Mesenchymal stem cell (in vitro differentiated cells and primary cell): Measurements from ENCODE around the gene THRAP3.

ENCODE experiments used
- DNase-seq: peaks from one replicate; pipeline ENCODE4 v3.0.0-alpha.2; 2013
- H2AFZ ChIP-seq: one replicate; pipeline ENCODE4 v1.6.1; 2013; ENCODE audit warnings: low read depth, mild to moderate bottlenecking, control low read depth, inconsistent platforms, low read length, moderate library complexity
- H2AK5ac ChIP-seq: 2 replicates; pipeline ENCODE4 v1.6.1; 2013; ENCODE audit warnings: low read length, moderate library complexity, mild to moderate bottlenecking, inconsistent platforms; ENCODE audit not compliant: severe bottlenecking
- H2BK120ac ChIP-seq: one replicate; pipeline ENCODE4 v1.6.1; 2013; ENCODE audit warnings: low read depth, mild to moderate bottlenecking, inconsistent platforms, low read length, moderate library complexity
- H2BK12ac ChIP-seq, 2 experiments: one replicate each; pipeline ENCODE4 v1.6.1; 2013; ENCODE audit warnings: inconsistent platforms in 2 of 2, low read length in 2 of 2, mild to moderate bottlenecking in 2 of 2, moderate library complexity in 2 of 2, control low read depth in 1 of 2
- H2BK15ac ChIP-seq: one replicate; pipeline ENCODE4 v1.6.1; 2013; ENCODE audit warnings: mild to moderate bottlenecking, low read depth, inconsistent platforms; ENCODE audit not compliant: poor library complexity, severe bottlenecking
- H2BK5ac ChIP-seq: 2 replicates; pipeline ENCODE4 v1.6.1; 2013; ENCODE audit warnings: low read depth, mild to moderate bottlenecking, low read length, control low read depth, inconsistent platforms; ENCODE audit not compliant: poor library complexity, severe bottlenecking
- H3K14ac ChIP-seq, 2 experiments: one replicate each; pipeline ENCODE4 v1.6.1; 2013; ENCODE audit warnings: inconsistent platforms in 2 of 2, low read length in 2 of 2, control low read depth in 1 of 2, mild to moderate bottlenecking in 1 of 2, moderate library complexity in 1 of 2
- H3K18ac ChIP-seq, 2 experiments: one replicate each; pipeline ENCODE4 v1.6.1; 2013; ENCODE audit warnings: inconsistent platforms in 2 of 2, low read length in 2 of 2, control low read depth in 1 of 2, low read depth in 1 of 2, mild to moderate bottlenecking in 1 of 2
- H3K23ac ChIP-seq, 2 experiments: one replicate each; pipeline ENCODE4 v1.6.1; 2013; ENCODE audit warnings: inconsistent platforms in 2 of 2, low read length in 2 of 2, mild to moderate bottlenecking in 2 of 2, moderate library complexity in 2 of 2, control low read depth in 1 of 2
- H3K27ac ChIP-seq: 2 replicates; pipeline ENCODE4 v1.5.1; 2013; ENCODE audit warnings: mild to moderate bottlenecking, moderate library complexity, low read length, control low read depth, inconsistent platforms; ENCODE audit not compliant: poor library complexity, severe bottlenecking
- H3K27me3 ChIP-seq, 2 experiments: 2 replicates each; pipeline versions ENCODE4 v1.6.1 to v1.7.0; 2013; ENCODE audit warnings: low read length in 2 of 2, mild to moderate bottlenecking in 2 of 2, moderate library complexity in 2 of 2, control low read depth in 1 of 2, inconsistent platforms in 1 of 2; ENCODE audit not compliant: control insufficient read depth in 1 of 2, insufficient read depth in 1 of 2
- H3K36me3 ChIP-seq, 2 experiments: 2 replicates each; pipeline versions ENCODE4 v1.6.1 to v1.7.0; 2013; ENCODE audit warnings: low read length in 2 of 2, control low read depth in 1 of 2, inconsistent platforms in 1 of 2, low read depth in 1 of 2, mild to moderate bottlenecking in 1 of 2; ENCODE audit not compliant: insufficient read depth in 2 of 2, control insufficient read depth in 1 of 2
- H3K4ac ChIP-seq, 2 experiments: one replicate each; pipeline ENCODE4 v1.6.1; 2013; ENCODE audit warnings: inconsistent platforms in 2 of 2, low read length in 2 of 2, mild to moderate bottlenecking in 2 of 2, moderate library complexity in 2 of 2, control low read depth in 1 of 2, low read depth in 1 of 2
- H3K4me1 ChIP-seq: 2 replicates; pipeline ENCODE4 v1.6.1; 2013; ENCODE audit warnings: low read depth, low read length, control low read depth; ENCODE audit not compliant: control insufficient read depth, insufficient read depth
- H3K4me2 ChIP-seq: 2 replicates; pipeline ENCODE4 v1.6.1; 2013; ENCODE audit warnings: low read length, mild to moderate bottlenecking, inconsistent platforms; ENCODE audit not compliant: poor library complexity, severe bottlenecking
- H3K4me3 ChIP-seq, 2 experiments: 2 replicates each; pipeline versions ENCODE4 v1.5.1 to v1.7.0; 2013; ENCODE audit warnings: low read length in 2 of 2, mild to moderate bottlenecking in 2 of 2, control low read depth in 1 of 2, low read depth in 1 of 2; ENCODE audit not compliant: insufficient read depth in 1 of 2
- H3K79me1 ChIP-seq: replicated peaks from 2 replicates; pipeline ENCODE4 v1.6.1; 2013; ENCODE audit warnings: mild to moderate bottlenecking, control low read depth, low read length, inconsistent platforms; ENCODE audit not compliant: poor library complexity, severe bottlenecking
- H3K9ac ChIP-seq: 2 replicates; pipeline ENCODE4 v1.7.0; 2013; ENCODE audit warnings: mild to moderate bottlenecking, low read length, moderate library complexity
- H3K9me3 ChIP-seq: 2 replicates; pipeline ENCODE4 v1.7.0; 2013; ENCODE audit warnings: mild to moderate bottlenecking, low read length; ENCODE audit not compliant: control insufficient read depth
- H4K8ac ChIP-seq: one replicate; pipeline ENCODE4 v1.6.1; 2013; ENCODE audit warnings: inconsistent platforms, mild to moderate bottlenecking, low read length, moderate library complexity
- H4K91ac ChIP-seq: one replicate; pipeline ENCODE4 v1.6.1; 2013; ENCODE audit warnings: mild to moderate bottlenecking, low read length, inconsistent platforms
- WGBS: methylation state at CpG from one replicate; pipeline ENCODE4 v1.1.7; 2013; ENCODE audit warnings: mixed read lengths; 5-methylcytosine and 5-hydroxymethylcytosine counted together

The THRAP3 gene

GRCh38 chr1:36344395-36344680 lies 120.1 kb downstream of the THRAP3 start:
- no peak overlapping the region for H3K9ac ChIP-seq
- no peak overlapping the region for H3K27ac ChIP-seq
- no peak overlapping the region for H3K4me2 ChIP-seq
- no peak overlapping the region for H3K4me3 ChIP-seq
- H3K23ac ChIP-seq: no peak overlapping the region
- no peak for DNase-seq
- no peak overlapping the region for H2BK120ac ChIP-seq
- H3K14ac ChIP-seq: no peak overlapping the region
- no peak overlapping the region for H2BK5ac ChIP-seq
- no peak overlapping the region for H2AFZ ChIP-seq
- H3K36me3 ChIP-seq: peaks cover 86 to 88% of the 10 kb centered on the region in 2 experiments
- no peak overlapping the region for H3K18ac ChIP-seq
- H4K8ac ChIP-seq: no peak overlapping the region
- H2BK15ac ChIP-seq: no peak overlapping the region
- H3K79me1 ChIP-seq: peaks cover 36% of the 10 kb centered on the region
- H4K91ac ChIP-seq: peak overlapping the region; percentile 3
- H3K9me3 ChIP-seq: no peaks in the 10 kb centered on the region
- 96% methylated on average over 8 of the region's 8 CpGs for WGBS
- H2AK5ac ChIP-seq: no peak overlapping the region
- H2BK12ac ChIP-seq: no peak overlapping the region
- H3K27me3 ChIP-seq: no peaks in the 10 kb centered on the region
- no peak overlapping the region for H3K4ac ChIP-seq
- peaks cover 32% of the 10 kb centered on the region for H3K4me1 ChIP-seq

GRCh38 chr1:36345353-36345752 lies 121.1 kb downstream of the THRAP3 start:
- H3K18ac ChIP-seq: no peak overlapping the region
- no peak overlapping the region for H2AFZ ChIP-seq
- H2BK15ac ChIP-seq: no peak overlapping the region
- H3K79me1 ChIP-seq: peaks cover 34% of the 10 kb centered on the region
- H3K27me3 ChIP-seq: no peaks in the 10 kb centered on the region
- H3K36me3 ChIP-seq: peaks cover 80 to 83% of the 10 kb centered on the region in 2 experiments
- no peak overlapping the region for H3K4me2 ChIP-seq
- H2BK5ac ChIP-seq: no peak overlapping the region
- no peak overlapping the region for H3K14ac ChIP-seq
- H2BK120ac ChIP-seq: no peak overlapping the region
- H3K4ac ChIP-seq: no peak overlapping the region
- no peak for DNase-seq
- H3K23ac ChIP-seq: no peak overlapping the region
- no peak overlapping the region for H4K8ac ChIP-seq
- no peaks in the 10 kb centered on the region for H3K9me3 ChIP-seq
- no peak overlapping the region for H2BK12ac ChIP-seq
- no peak overlapping the region for H2AK5ac ChIP-seq
- H3K4me1 ChIP-seq: peaks cover 34% of the 10 kb centered on the region
- no peak overlapping the region for H3K4me3 ChIP-seq
- no peak overlapping the region for H3K27ac ChIP-seq
- H4K91ac ChIP-seq: no peak overlapping the region
- 95% methylated on average over 7 of the region's 7 CpGs for WGBS
- H3K9ac ChIP-seq: no peak overlapping the region

- Histone ChIP-seq H3K79me1 (peaks cover 34% of the 10 kb centered on the region), H3K18ac (no peak overlapping the region), H4K91ac (peak overlapping the region; percentile 22), H2AFZ (no peak overlapping the region), H3K4ac (no peak overlapping the region), H3K4me2 (no peak overlapping the region), H2BK15ac (no peak overlapping the region), H2BK120ac (no peak overlapping the region), H3K27me3 (no peaks in the 10 kb centered on the region), H3K9ac (no peak overlapping the region), H3K23ac (no peak overlapping the region), H4K8ac (no peak overlapping the region), H2AK5ac (no peak overlapping the region), H3K14ac (no peak overlapping the region), H2BK5ac (no peak overlapping the region), H3K4me3 (no peak overlapping the region), H3K4me1 (peaks cover 47% of the 10 kb centered on the region), H3K9me3 (no peaks in the 10 kb centered on the region), H3K27ac (no peak overlapping the region), H3K36me3 (peaks cover 65 to 71% of the 10 kb centered on the region in 2 experiments), H2BK12ac (no peak overlapping the region)
- WGBS: 91% methylated on average over 8 of the region's 8 CpGs
- DNase-seq: no peak
These were observed 122.6 kb downstream of the THRAP3 start for GRCh38 chr1:36346741-36347370.

DNA sequence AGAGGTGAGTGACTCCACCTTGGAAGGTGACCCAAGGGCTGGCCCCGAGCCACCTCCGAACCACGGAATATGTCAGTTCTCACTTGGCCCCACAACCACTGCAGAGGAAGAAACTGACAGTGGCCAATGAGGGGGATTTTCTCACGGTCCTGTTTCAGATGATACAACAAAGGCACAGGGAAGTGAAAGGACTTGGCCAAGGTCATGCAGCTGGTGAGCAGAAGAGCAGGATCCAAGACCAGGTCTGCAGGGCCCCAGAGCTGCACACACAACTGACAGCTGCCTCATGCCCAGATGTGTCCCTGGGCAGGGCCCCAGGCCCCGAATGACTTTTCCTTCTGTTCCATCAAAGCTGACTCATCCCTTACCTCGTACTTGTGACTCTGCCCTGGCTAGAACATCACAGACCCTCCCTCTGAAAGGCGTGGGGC lies 125.0 kb downstream of the THRAP3 start:
- H3K4me2 ChIP-seq: no peak overlapping the region
- H3K4me1 ChIP-seq: peaks cover 53% of the 10 kb centered on the region
- H3K9me3 ChIP-seq: no peaks in the 10 kb centered on the region

More for the DNA sequence above, 125.0 kb downstream of the THRAP3 start:
- Histone ChIP-seq H2AFZ (no peak overlapping the region), H4K91ac (no peak overlapping the region), H3K79me1 (peaks cover 30% of the 10 kb centered on the region), H2BK15ac (no peak overlapping the region), H3K4ac (peak overlapping the region in 1 of 2 experiments; percentile 94), H3K36me3 (peaks cover 61 to 76% of the 10 kb centered on the region in 2 experiments), H3K23ac (no peak overlapping the region), H3K14ac (peak overlapping the region in 1 of 2 experiments; percentile 68), H3K27me3 (no peaks in the 10 kb centered on the region), H3K27ac (peak overlapping the region; percentile 96), H4K8ac (no peak overlapping the region), H3K9ac (peak overlapping the region; percentile 80), H2AK5ac (peak overlapping the region; percentile 70), H2BK120ac (no peak overlapping the region), H2BK5ac (no peak overlapping the region), H3K18ac (peak overlapping the region; percentile 61 to 85), H2BK12ac (peak overlapping the region in 1 of 2 experiments; percentile 6), H3K4me3 (no peak overlapping the region)
- 54% methylated on average over 7 of the region's 7 CpGs for WGBS
- peak; percentile 70 for DNase-seq
